Astrocyte (in vitro differentiated cells and primary cell): Measurements from ENCODE around the gene SLC12A4. TPM values are rescaled to one million over a fixed set of nuclear protein-coding genes. Genes with fewer than 3 reads are reported as not detected.

Source experiments
- DNase-seq: peaks from one replicate; pipeline ENCODE4 v3.0.0-alpha.2; 2010; ENCODE audit warnings: low read depth
- FAIRE-seq: peaks from 2 replicates; lab custom pipeline; 2011; peaks lifted over from hg19 to GRCh38; lab: Jason Lieb, UNC
- H2AFZ ChIP-seq: 2 replicates; pipeline ENCODE4 v1.6.0; 2012; ENCODE audit warnings: low read depth, low read length, inconsistent platforms
- H3K27ac ChIP-seq: 2 replicates; pipeline ENCODE4 v1.5.1; 2011; ENCODE audit warnings: low read depth, low read length, inconsistent platforms
- H3K27me3 ChIP-seq: 2 replicates; pipeline ENCODE4 v1.6.0; 2011; ENCODE audit warnings: low read length, inconsistent platforms; ENCODE audit not compliant: insufficient read depth
- H3K36me3 ChIP-seq: 2 replicates; pipeline ENCODE4 v1.5.1; 2011; ENCODE audit warnings: low read length, inconsistent platforms; ENCODE audit not compliant: insufficient read depth
- H3K4me1 ChIP-seq: 2 replicates; pipeline ENCODE4 v1.5.1; 2011; ENCODE audit warnings: low read length, inconsistent platforms; ENCODE audit not compliant: insufficient read depth
- H3K4me2 ChIP-seq: 2 replicates; pipeline ENCODE4 v1.6.0; 2012; ENCODE audit warnings: low read length, inconsistent platforms
- H3K4me3 ChIP-seq: 2 replicates; pipeline ENCODE4 v1.5.1; 2011; ENCODE audit warnings: low read depth, mild to moderate bottlenecking, low read length, inconsistent platforms; ENCODE audit not compliant: insufficient read depth
- H3K79me2 ChIP-seq: 2 replicates; pipeline ENCODE4 v1.6.0; 2012; ENCODE audit warnings: mild to moderate bottlenecking, low read length, inconsistent platforms; ENCODE audit not compliant: insufficient read depth
- H3K9ac ChIP-seq: 2 replicates; pipeline ENCODE4 v1.6.0; 2012; ENCODE audit warnings: mild to moderate bottlenecking, low read length, inconsistent platforms
- H3K9me3 ChIP-seq: 2 replicates; pipeline ENCODE4 v1.5.1; 2012; ENCODE audit warnings: low read depth, mild to moderate bottlenecking, low read length, inconsistent platforms; ENCODE audit not compliant: insufficient read depth
- H4K20me1 ChIP-seq: 2 replicates; pipeline ENCODE4 v1.6.0; 2012; ENCODE audit warnings: low read length, inconsistent platforms; ENCODE audit not compliant: insufficient read depth
- H3K27ac Mint-ChIP-seq: one replicate; pipeline ENCODE4 v1.8.0; 2021; ENCODE audit warnings: mild to moderate bottlenecking, mixed read lengths; ENCODE audit not compliant: unreplicated experiment
- H3K27me3 Mint-ChIP-seq: one replicate; pipeline ENCODE4 v1.8.0; 2021; ENCODE audit warnings: low read depth, mixed read lengths; ENCODE audit not compliant: unreplicated experiment
- H3K36me3 Mint-ChIP-seq: one replicate; pipeline ENCODE4 v1.8.0; 2021; ENCODE audit warnings: low read depth, mixed read lengths; ENCODE audit not compliant: unreplicated experiment
- H3K4me1 Mint-ChIP-seq: one replicate; pipeline ENCODE4 v1.8.0; 2021; ENCODE audit warnings: low read depth, mixed read lengths; ENCODE audit not compliant: unreplicated experiment
- H3K4me3 Mint-ChIP-seq: one replicate; pipeline ENCODE4 v1.8.0; 2021; ENCODE audit warnings: mild to moderate bottlenecking, moderate library complexity, mixed read lengths; ENCODE audit not compliant: unreplicated experiment
- H3K9me3 Mint-ChIP-seq: one replicate; pipeline ENCODE4 v1.8.0; 2021; ENCODE audit warnings: mild to moderate bottlenecking, mixed read lengths; ENCODE audit not compliant: unreplicated experiment
- CTCF ChIP-seq: IDR thresholded peaks from 2 replicates; pipeline ENCODE4 v1.5.1; 2011; ENCODE audit warnings: low read depth, mild to moderate bottlenecking, inconsistent platforms, low read length, moderate library complexity; ENCODE audit not compliant: insufficient read depth
- EZH2 ChIP-seq: IDR thresholded peaks from 2 replicates; pipeline ENCODE4 v1.6.1; 2012; ENCODE audit warnings: mild to moderate bottlenecking, low read length, inconsistent platforms; ENCODE audit not compliant: insufficient read depth
- total RNA-seq: library from RNA; stranded (reverse); gene quantifications from 2 replicates; pipeline ENCODE4 v1.2.1, GENCODE V29; 2021

Gene SLC12A4
- total RNA-seq, 1 donor from 2014 or later, result 118 TPM

- Mint-ChIP-seq H3K27ac (no peak overlapping the region), H3K27me3 (no peaks in the 10 kb centered on the region), H3K9me3 (no peaks in the 10 kb centered on the region), H3K4me3 (no peak overlapping the region), H3K4me1 (peaks cover 25% of the 10 kb centered on the region), H3K36me3 (peaks cover 28% of the 10 kb centered on the region)
- Histone ChIP-seq H2AFZ (no peak overlapping the region), H3K27me3 (no peaks in the 10 kb centered on the region), H3K9ac (no peak overlapping the region), H3K27ac (no peak overlapping the region), H3K4me3 (no peak overlapping the region), H3K79me2 (peaks cover 85% of the 10 kb centered on the region), H3K36me3 (peaks cover 37% of the 10 kb centered on the region), H3K9me3 (no peaks in the 10 kb centered on the region), H3K4me2 (no peak overlapping the region), H4K20me1 (peaks cover 94% of the 10 kb centered on the region), H3K4me1 (peaks cover 34% of the 10 kb centered on the region)
- no peak for FAIRE-seq
- no peak for DNase-seq
- no peak for TF ChIP-seq EZH2
- no peak for TF ChIP-seq CTCF
These were observed 6.9 kb downstream of the SLC12A4 start for GRCh38 chr16:67961551-67961957.

GRCh38 chr16:67959536-67960329, 8.7 kb downstream of the SLC12A4 start:
- no peak for TF ChIP-seq CTCF
- TF ChIP-seq EZH2, result no peak
- Mint-ChIP-seq H3K36me3 (peaks cover 30% of the 10 kb centered on the region), H3K27me3 (no peaks in the 10 kb centered on the region), H3K4me1 (peaks cover 11% of the 10 kb centered on the region), H3K27ac (peak overlapping the region; percentile 47), H3K9me3 (no peaks in the 10 kb centered on the region), H3K4me3 (no peak overlapping the region)
- H3K9ac ChIP-seq, result peak overlapping the region; percentile 24
- no peak overlapping the region for H2AFZ ChIP-seq
- no peak overlapping the region for H3K4me3 ChIP-seq
- peak overlapping the region; percentile 61 for H3K4me2 ChIP-seq
- H3K27ac ChIP-seq, result no peak overlapping the region
- H3K36me3 ChIP-seq, result peaks cover 44% of the 10 kb centered on the region
- peaks cover 89% of the 10 kb centered on the region for H4K20me1 ChIP-seq
- no peak for FAIRE-seq
- peak; percentile 31 for DNase-seq
- no peaks in the 10 kb centered on the region for H3K27me3 ChIP-seq
- peaks cover 71% of the 10 kb centered on the region for H3K79me2 ChIP-seq
- no peaks in the 10 kb centered on the region for H3K9me3 ChIP-seq
- peaks cover 24% of the 10 kb centered on the region for H3K4me1 ChIP-seq

GRCh38 chr16:67957622-67958021, 10.8 kb downstream of the SLC12A4 start:
- Histone ChIP-seq H3K27ac (no peak overlapping the region), H3K27me3 (no peaks in the 10 kb centered on the region), H4K20me1 (peaks cover 82% of the 10 kb centered on the region), H3K79me2 (peaks cover 54% of the 10 kb centered on the region), H3K9ac (no peak overlapping the region), H3K4me2 (no peak overlapping the region), H3K4me3 (no peak overlapping the region), H3K4me1 (peaks cover 12% of the 10 kb centered on the region), H3K9me3 (no peaks in the 10 kb centered on the region), H2AFZ (no peak overlapping the region), H3K36me3 (peaks cover 50% of the 10 kb centered on the region)
- Mint-ChIP-seq H3K4me3 (no peak overlapping the region), H3K36me3 (peaks cover 29% of the 10 kb centered on the region), H3K9me3 (no peaks in the 10 kb centered on the region), H3K27ac (no peak overlapping the region), H3K4me1 (peaks cover 8% of the 10 kb centered on the region), H3K27me3 (no peaks in the 10 kb centered on the region)
- FAIRE-seq (no peak), DNase-seq (no peak)
- TF ChIP-seq EZH2 (no peak), CTCF (no peak)
